Measurements from ENCODE around the gene SLC19A1.

SLC19A1 gene

DNA sequence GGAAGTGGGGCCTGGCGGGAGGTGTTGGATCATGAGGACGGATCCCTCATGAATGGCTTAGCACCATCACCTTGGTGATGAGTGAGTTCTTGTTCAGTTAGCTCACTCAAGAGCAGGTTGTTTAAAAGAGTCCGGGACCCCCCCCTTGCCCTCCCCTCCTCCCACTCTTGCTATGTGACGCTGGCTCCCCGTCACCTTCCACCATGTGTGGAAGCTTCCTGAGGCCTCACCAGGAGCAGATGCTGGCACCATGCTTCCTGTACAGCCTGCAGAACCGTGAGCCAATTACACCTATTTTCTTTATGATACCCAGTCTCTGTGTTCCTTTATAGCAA is 3.0 kb upstream of the SLC19A1 start:
- Histone ChIP-seq H3K36me3 (ENCODE audit: insufficient read depth, low read length) (no peaks in the 10 kb centered on the region), H3K27ac (no peak overlapping the region), H3K4me3 (no peak overlapping the region), H3K9ac (ENCODE audit: insufficient read length) (no peak overlapping the region), H3K9me3 (ENCODE audit: low read depth, low read length) (no peaks in the 10 kb centered on the region)
- TF ChIP-seq POLR2AphosphoS5 (IDR thresholded peaks at IDR 0.05; ENCODE audit: borderline replicate concordance, low read depth, low read length): no peak
- TF ChIP-seq EZH2 (IDR thresholded peaks at IDR 0.05): no peak
- TF ChIP-seq FOXP2 (optimal IDR thresholded peaks at IDR 0.05; ENCODE audit: control extremely low read depth, extremely low read length, insufficient read depth): no peak
- no peak for DNase-seq (ENCODE audit: low read depth, low spot score)

DNA sequence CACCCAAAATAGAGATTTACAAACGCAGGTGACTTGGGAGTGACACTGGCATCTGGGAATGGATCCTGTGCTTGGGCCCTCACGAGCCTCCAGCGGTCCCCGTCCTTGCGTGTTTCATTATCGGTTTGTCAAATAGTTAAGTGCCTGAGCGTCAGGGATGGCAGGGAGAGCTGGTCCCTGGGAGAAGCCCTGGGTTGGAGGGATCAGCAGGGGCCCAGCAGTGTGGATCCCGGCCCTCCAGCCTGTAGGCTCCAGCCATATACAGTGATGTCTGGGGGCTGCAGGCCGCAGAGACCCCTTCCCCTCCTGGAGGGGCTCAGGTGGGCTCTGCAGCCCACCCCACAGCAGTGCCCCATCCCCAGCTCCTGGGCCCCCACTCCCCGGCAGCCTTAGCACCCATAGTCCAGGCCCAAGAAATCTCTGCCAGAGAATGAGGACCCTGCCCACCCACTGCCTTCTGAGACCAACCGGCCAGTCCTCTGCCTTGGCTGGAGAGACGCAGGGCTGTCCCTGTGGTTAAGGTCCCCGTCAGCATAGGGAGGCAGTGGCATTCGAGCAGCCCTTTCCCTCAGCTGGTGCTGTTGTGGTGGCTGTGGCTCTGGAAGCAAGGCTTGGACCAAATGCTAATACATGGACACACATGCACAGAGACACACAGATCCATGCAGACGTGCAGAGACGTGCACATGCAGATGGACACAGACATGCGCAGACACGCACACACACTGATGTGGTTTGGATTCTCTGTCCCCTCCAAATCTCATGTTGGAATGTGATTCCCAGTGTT is 2.4 kb upstream of the SLC19A1 start:
- H3K4me3 ChIP-seq: no peak overlapping the region
- TF ChIP-seq FOXP2 (optimal IDR thresholded peaks at IDR 0.05; ENCODE audit: control extremely low read depth, extremely low read length, insufficient read depth) (no peak), POLR2AphosphoS5 (IDR thresholded peaks at IDR 0.05; ENCODE audit: borderline replicate concordance, low read depth, low read length) (no peak), EZH2 (IDR thresholded peaks at IDR 0.05) (no peak)
- H3K27ac ChIP-seq: no peak overlapping the region
- H3K9me3 ChIP-seq (ENCODE audit: low read depth, low read length): no peaks in the 10 kb centered on the region
- no peak for DNase-seq (ENCODE audit: low read depth, low spot score)
- H3K9ac ChIP-seq (ENCODE audit: insufficient read length): no peak overlapping the region
- no peaks in the 10 kb centered on the region for H3K36me3 ChIP-seq (ENCODE audit: insufficient read depth, low read length)

DNA sequence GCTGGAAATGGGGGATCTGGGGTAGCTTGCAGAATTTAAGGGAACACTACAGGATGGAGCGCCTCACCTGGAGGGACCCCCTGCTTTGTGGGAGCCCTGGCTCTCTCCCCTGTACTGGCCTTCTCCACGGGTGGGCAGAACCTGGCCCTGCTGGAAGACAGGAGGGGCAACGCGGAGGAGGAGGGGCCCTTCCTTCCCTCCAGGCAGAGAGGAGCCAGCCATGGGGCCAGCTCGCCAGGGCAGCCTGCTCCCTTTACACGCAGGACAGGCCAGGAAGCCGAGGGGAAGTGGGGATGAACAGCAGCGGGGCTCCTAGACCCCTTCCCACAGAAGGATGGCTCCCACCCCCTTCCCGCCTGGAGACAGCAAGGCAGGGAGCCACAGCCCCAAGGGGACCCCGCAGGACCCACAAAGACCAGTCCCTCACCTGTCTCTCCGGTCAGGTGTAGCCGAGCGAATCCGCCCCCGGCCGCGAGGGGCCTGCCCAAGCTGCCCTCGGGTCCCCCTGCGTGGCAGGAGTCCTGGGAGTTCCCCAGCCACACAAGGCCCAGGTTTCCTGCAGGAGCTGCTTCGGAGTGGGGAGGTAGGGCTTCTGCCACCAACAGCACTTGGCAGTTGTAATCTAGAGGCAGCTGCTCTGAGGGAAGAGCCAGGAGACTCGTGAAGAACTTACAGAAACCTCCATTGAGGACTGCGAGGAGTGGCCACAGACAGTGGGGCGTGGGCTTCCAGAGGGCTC is 1.6 kb upstream of the SLC19A1 start:
- Histone ChIP-seq H3K36me3 (ENCODE audit: insufficient read depth, low read length) (no peaks in the 10 kb centered on the region; the same call in 1 of the 2 replicates), H3K9me3 (ENCODE audit: low read depth, low read length) (no peaks in the 10 kb centered on the region), H3K9ac (ENCODE audit: insufficient read length) (no peak overlapping the region), H3K4me3 (no peak overlapping the region), H3K27ac (no peak overlapping the region)
- no peak for DNase-seq (ENCODE audit: low read depth, low spot score)
- TF ChIP-seq FOXP2 (optimal IDR thresholded peaks at IDR 0.05; ENCODE audit: control extremely low read depth, extremely low read length, insufficient read depth) (no peak), EZH2 (IDR thresholded peaks at IDR 0.05) (no peak), POLR2AphosphoS5 (IDR thresholded peaks at IDR 0.05; ENCODE audit: borderline replicate concordance, low read depth, low read length) (no peak)

DNA sequence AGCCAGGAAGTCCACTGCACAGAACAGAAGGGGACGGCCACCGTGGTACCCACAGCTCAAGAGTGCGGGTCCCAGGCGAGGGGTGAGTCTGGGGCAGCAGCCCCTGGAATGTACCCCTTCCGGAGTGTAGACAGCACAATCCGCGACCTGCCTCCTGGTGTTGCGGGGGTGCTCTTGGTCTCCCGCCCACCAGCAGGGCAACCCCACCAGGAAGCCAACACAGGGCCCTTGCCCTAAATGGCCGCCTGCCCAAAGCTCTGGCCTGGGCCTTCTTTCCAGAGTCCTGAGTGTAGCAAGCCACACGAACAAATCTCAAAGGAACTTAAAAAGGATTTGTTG is 1.1 kb upstream of the SLC19A1 start:
- no peak for TF ChIP-seq POLR2AphosphoS5 (IDR thresholded peaks at IDR 0.05; ENCODE audit: borderline replicate concordance, low read depth, low read length)
- no peak for DNase-seq (ENCODE audit: low read depth, low spot score)
- Histone ChIP-seq H3K9ac (ENCODE audit: insufficient read length) (no peak overlapping the region), H3K9me3 (ENCODE audit: low read depth, low read length) (no peaks in the 10 kb centered on the region), H3K27ac (no peak overlapping the region), H3K36me3 (ENCODE audit: insufficient read depth, low read length) (no peaks in the 10 kb centered on the region; the same call in 1 of the 2 replicates), H3K4me3 (no peak overlapping the region; the same call in 1 of the 2 replicates)

DNA sequence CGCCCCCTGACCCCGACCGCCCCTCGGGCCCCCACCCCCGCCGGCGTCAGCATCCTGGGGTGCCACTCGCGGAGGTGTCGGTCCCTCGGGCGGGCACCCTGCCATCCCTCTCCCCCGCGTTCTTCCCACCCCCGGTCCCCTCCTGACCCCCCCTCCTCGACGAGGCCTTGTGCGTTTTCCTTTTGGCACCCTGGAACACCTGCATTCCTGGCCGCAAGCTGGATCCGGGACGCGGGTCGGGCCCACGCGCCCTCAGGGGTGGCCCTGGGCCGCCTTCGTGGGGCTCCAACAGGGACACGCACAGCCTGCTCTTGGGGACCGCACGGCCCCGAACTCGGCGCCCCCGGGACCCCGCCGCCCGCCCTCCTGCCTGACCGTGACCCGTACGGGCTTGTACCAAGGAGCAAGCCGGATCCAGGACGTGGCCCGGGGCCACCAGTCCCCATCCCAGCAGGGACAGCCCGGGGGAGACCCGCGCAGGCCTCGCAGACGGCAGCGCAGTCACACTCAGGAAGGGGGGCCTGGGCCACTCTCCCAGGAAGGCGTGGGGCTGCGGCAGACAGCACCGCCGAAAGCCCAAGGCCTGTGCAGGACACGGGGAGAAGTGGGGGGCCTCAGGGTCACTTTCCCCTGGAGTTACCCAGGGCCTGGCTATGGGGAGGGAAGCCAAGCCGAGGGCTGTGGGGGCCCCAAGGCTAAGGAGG is 579 bp upstream of the SLC19A1 start:
- Histone ChIP-seq H3K4me3 (peak overlapping the region; percentile 89), H3K36me3 (ENCODE audit: insufficient read depth, low read length) (no peaks in the 10 kb centered on the region; the same call in 1 of the 2 replicates), H3K9ac (ENCODE audit: insufficient read length) (peak overlapping the region; percentile 47), H3K9me3 (ENCODE audit: low read depth, low read length) (no peaks in the 10 kb centered on the region), H3K27ac (no peak overlapping the region)
- DNase-seq (ENCODE audit: low read depth, low spot score): no peak
- no peak for TF ChIP-seq EZH2 (IDR thresholded peaks at IDR 0.05)
- no peak; the same call in 1 of the 2 replicates for TF ChIP-seq POLR2AphosphoS5 (IDR thresholded peaks at IDR 0.05; ENCODE audit: borderline replicate concordance, low read depth, low read length)
- no peak for TF ChIP-seq FOXP2 (optimal IDR thresholded peaks at IDR 0.05; ENCODE audit: control extremely low read depth, extremely low read length, insufficient read depth)

DNA sequence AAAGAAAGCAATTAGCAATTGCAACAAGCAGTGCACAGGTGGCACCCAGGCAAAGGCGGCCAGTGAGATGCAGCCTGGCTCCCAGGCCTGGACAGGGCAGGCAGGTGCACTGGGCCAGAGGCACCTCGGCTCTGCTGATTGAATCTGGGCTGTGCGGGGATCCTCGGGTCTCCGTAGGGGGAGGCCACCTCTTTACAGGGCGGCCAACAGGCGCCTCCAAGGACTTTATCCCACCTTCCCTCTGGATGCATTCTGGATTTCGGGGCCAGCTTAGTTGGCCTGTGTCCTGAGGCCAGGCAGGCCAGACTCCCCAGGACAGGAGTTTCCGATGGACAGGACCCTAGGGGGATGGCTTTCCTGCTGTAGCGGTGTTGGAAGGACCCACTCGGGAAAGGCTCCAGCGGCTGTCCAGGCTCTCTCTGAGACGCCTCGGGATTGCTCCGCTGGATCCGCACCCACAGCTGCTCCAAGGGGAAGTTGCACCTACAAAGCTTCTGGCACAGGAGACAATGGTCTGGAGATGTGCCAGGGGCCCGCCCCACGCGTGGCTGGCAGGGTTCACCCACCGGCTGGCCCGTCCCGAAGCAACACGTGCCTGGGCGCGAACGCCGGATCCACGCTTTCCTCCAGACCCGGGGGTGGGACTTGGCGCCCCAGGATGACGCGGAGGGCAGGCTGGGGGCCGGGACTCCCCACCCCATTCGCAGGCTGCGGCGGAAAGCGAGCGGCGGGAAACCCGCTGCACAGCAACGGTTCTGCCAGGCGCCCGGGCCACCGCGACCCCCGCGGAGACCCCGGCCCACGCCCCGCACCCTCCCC is 810 bp downstream of the SLC19A1 start:
- no peak for DNase-seq (ENCODE audit: low read depth, low spot score)
- peak overlapping the region; percentile 89 for H3K4me3 ChIP-seq
- no peak for TF ChIP-seq EZH2 (IDR thresholded peaks at IDR 0.05)
- TF ChIP-seq POLR2AphosphoS5 (IDR thresholded peaks at IDR 0.05; ENCODE audit: borderline replicate concordance, low read depth, low read length): peak; percentile 66; the same call in 1 of the 2 replicates
- no peak overlapping the region; the same call in 1 of the 2 replicates for H3K27ac ChIP-seq
- peak overlapping the region; percentile 73 for H3K9ac ChIP-seq (ENCODE audit: insufficient read length)
- no peaks in the 10 kb centered on the region for H3K9me3 ChIP-seq (ENCODE audit: low read depth, low read length)
- H3K36me3 ChIP-seq (ENCODE audit: insufficient read depth, low read length): peaks cover under 1% of the 10 kb centered on the region; the same call in 1 of the 2 replicates

DNA sequence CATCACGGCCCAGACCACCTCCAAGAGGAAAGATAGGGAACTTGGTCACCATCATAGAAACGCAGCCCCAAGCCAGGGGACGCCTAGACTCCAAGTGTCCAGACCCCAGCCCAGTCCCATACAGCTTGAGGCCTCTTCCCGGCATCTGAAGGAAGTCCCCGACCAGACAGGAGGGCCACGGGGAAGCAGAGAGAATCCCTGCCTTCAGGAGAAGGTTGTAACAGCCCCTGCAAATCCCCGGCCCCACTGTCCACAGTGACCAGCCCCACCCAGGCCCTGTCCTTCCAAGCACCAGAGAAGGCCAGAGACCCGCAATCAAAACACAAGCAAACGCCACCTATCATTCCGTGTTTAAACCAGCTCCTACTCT is 1.7 kb downstream of the SLC19A1 start:
- TF ChIP-seq FOXP2 (optimal IDR thresholded peaks at IDR 0.05; ENCODE audit: control extremely low read depth, extremely low read length, insufficient read depth) (no peak), POLR2AphosphoS5 (IDR thresholded peaks at IDR 0.05; ENCODE audit: borderline replicate concordance, low read depth, low read length) (no peak), EZH2 (IDR thresholded peaks at IDR 0.05) (no peak)
- H3K9me3 ChIP-seq (ENCODE audit: low read depth, low read length): no peaks in the 10 kb centered on the region
- H3K36me3 ChIP-seq (ENCODE audit: insufficient read depth, low read length): peaks cover 7% of the 10 kb centered on the region
- peak overlapping the region; percentile 73 for H3K9ac ChIP-seq (ENCODE audit: insufficient read length)
- DNase-seq (ENCODE audit: low read depth, low spot score): no peak
- H3K4me3 ChIP-seq: peak overlapping the region; percentile 89
- H3K27ac ChIP-seq: 0 out of 2 replicates have a peak overlapping the region, but pooled peaks have one; percentile 9

All from SK-N-MC (cell line).